Gastrocnemius medialis (tissue), 4 donors: Measurements from ENCODE around the gene ME3.

Experiments used
- POLR2A ChIP-seq, 2 donors: fragments of 450-650 bp; IDR thresholded peaks; one replicate each; pipeline ENCODE4 v1.6.1; 2017; ENCODE audit warnings: antibody characterized with exemption in 2 of 2, mild to moderate bottlenecking in 2 of 2, moderate library complexity in 2 of 2
- TF ChIP-seq, protein P1 (sequence below), 5 experiments: fragments of 450-650 bp in 3 of 5; fragments of 200-600 bp in 2 of 5; sonication (generic) in 2 of 5; IDR thresholded peaks in 4 of 5; conservative IDR thresholded peaks in 1 of 5; 1 replicate in 4 of 5; 2 replicates in 1 of 5; pipeline ENCODE4 v1.5.1; 2016 to 2019; ENCODE audit warnings: antibody characterized with exemption in 5 of 5, mild to moderate bottlenecking in 3 of 5, moderate library complexity in 3 of 5

GRCh38 chr11:86395061-86395551 lies 277.3 kb downstream of the ME3 start:
- TF ChIP-seq, protein P1, sequence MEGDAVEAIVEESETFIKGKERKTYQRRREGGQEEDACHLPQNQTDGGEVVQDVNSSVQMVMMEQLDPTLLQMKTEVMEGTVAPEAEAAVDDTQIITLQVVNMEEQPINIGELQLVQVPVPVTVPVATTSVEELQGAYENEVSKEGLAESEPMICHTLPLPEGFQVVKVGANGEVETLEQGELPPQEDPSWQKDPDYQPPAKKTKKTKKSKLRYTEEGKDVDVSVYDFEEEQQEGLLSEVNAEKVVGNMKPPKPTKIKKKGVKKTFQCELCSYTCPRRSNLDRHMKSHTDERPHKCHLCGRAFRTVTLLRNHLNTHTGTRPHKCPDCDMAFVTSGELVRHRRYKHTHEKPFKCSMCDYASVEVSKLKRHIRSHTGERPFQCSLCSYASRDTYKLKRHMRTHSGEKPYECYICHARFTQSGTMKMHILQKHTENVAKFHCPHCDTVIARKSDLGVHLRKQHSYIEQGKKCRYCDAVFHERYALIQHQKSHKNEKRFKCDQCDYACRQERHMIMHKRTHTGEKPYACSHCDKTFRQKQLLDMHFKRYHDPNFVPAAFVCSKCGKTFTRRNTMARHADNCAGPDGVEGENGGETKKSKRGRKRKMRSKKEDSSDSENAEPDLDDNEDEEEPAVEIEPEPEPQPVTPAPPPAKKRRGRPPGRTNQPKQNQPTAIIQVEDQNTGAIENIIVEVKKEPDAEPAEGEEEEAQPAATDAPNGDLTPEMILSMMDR (IDR thresholded peaks at IDR 0.05 in 4 of 5, conservative IDR thresholded peaks at IDR 0.05 in 1 of 5) = no peak
- TF ChIP-seq POLR2A (IDR thresholded peaks at IDR 0.05) = no peak
